Thyroid gland (tissue), 4 donors: ENCODE measurements around the gene FAM193A.

Source experiments
- POLR2A ChIP-seq, 2 donors: fragments of 450-650 bp; IDR thresholded peaks; one replicate each; pipeline ENCODE4 v1.6.1; 2017; ENCODE audit warnings: antibody characterized with exemption in 2 of 2, mild to moderate bottlenecking in 2 of 2, moderate library complexity in 1 of 2
- TF ChIP-seq, protein P1 (sequence below), 6 experiments: fragments of 200-600 bp in 3 of 6; fragments of 450-650 bp in 3 of 6; sonication (generic) in 3 of 6; IDR thresholded peaks; one replicate each; pipeline ENCODE4 v1.5.1; 2016 to 2019; ENCODE audit warnings: antibody characterized with exemption in 6 of 6, mild to moderate bottlenecking in 2 of 6, inconsistent platforms in 1 of 6, moderate library complexity in 1 of 6

DNA sequence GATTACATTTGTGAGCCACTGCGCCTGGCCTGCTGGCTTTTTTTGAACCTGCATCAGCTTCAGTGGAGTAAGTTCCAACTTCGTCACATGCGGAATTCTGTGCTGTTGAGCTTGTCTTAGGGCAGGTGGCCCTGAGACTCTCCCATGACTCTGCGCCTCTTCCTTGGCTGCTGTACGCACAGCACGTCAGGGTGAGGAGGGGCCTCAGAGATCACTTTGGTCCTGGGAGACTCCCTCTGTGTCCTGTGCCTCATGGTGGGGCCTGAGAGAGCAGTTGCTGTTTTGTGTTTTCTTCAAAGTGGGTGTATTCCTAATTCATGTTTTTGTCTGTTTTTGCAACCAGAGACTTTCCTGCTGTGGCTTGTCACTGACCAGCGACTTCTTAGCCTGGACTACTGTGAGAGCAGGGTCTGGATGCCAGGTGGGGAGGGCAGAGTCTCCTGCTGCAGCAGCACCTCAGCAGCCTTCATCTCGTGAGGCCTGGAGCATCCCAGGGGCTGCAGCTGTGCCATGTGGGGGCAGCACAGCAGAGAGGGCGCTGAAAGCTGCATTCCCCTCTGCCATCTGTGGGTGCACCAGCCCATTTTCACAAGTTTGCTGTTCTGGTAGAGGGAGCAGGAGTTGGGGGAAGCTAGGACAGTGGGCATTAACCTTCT, 111.8 kb downstream of the FAM193A start:
- TF ChIP-seq, protein P1, sequence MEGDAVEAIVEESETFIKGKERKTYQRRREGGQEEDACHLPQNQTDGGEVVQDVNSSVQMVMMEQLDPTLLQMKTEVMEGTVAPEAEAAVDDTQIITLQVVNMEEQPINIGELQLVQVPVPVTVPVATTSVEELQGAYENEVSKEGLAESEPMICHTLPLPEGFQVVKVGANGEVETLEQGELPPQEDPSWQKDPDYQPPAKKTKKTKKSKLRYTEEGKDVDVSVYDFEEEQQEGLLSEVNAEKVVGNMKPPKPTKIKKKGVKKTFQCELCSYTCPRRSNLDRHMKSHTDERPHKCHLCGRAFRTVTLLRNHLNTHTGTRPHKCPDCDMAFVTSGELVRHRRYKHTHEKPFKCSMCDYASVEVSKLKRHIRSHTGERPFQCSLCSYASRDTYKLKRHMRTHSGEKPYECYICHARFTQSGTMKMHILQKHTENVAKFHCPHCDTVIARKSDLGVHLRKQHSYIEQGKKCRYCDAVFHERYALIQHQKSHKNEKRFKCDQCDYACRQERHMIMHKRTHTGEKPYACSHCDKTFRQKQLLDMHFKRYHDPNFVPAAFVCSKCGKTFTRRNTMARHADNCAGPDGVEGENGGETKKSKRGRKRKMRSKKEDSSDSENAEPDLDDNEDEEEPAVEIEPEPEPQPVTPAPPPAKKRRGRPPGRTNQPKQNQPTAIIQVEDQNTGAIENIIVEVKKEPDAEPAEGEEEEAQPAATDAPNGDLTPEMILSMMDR (IDR thresholded peaks at IDR 0.05), result no peak
- no peak for TF ChIP-seq POLR2A (IDR thresholded peaks at IDR 0.05)
